ENCODE data around the gene AKT1.
"Not testable (repeated sequence)": the region's sequence is repeated elsewhere in the genome, so short reads cannot be mapped to it uniquely, and the experiment has no call there.

AKT1 gene

GRCh38 chr14:104794993-104795780 is at the start of gene AKT1:
AKT1 (minus strand) TSS chr14:104795748; CDS start chr14:104792643, 3,105 bp downstream.
- no peak for FAIRE-seq

GRCh38 chr14:104845033-104845666 is 49.6 kb upstream of the AKT1 start:
- FAIRE-seq = no peak

GRCh38 chr14:104844306-104845032 is 48.9 kb upstream of the AKT1 start:
- FAIRE-seq = no peak

- FAIRE-seq = no peak
Observed at GRCh38 chr14:104843442-104844305, 48.1 kb upstream of the AKT1 start.

- FAIRE-seq = no peak
Observed at GRCh38 chr14:104843006-104843405, 47.5 kb upstream of the AKT1 start.

GRCh38 chr14:104841730-104842129 is 46.2 kb upstream of the AKT1 start:
- no peak for FAIRE-seq

GRCh38 chr14:104836171-104836935 is 40.8 kb upstream of the AKT1 start:
- FAIRE-seq = not testable (repeated sequence)

- FAIRE-seq = no peak
Observed at GRCh38 chr14:104830781-104831180, 35.2 kb upstream of the AKT1 start.

- no peak for FAIRE-seq
Observed at GRCh38 chr14:104827177-104828055, 31.9 kb upstream of the AKT1 start.

GRCh38 chr14:104826861-104827176 is 31.3 kb upstream of the AKT1 start:
- no peak for FAIRE-seq

GRCh38 chr14:104826189-104826860 is 30.8 kb upstream of the AKT1 start:
- no peak for FAIRE-seq

- no peak for FAIRE-seq
Observed at GRCh38 chr14:104824353-104824997, 28.9 kb upstream of the AKT1 start.

GRCh38 chr14:104822821-104823615 is 27.5 kb upstream of the AKT1 start:
- FAIRE-seq = no peak

GRCh38 chr14:104821971-104822608 is 26.5 kb upstream of the AKT1 start:
- no peak for FAIRE-seq

GRCh38 chr14:104821229-104821945 is 25.8 kb upstream of the AKT1 start:
- FAIRE-seq = no peak

- no peak for FAIRE-seq
Observed at GRCh38 chr14:104820669-104821228, 25.2 kb upstream of the AKT1 start.

- FAIRE-seq = no peak
Observed at GRCh38 chr14:104819361-104819781, 23.8 kb upstream of the AKT1 start.
